Measurements from ENCODE around the gene RUSC1.

DNA sequence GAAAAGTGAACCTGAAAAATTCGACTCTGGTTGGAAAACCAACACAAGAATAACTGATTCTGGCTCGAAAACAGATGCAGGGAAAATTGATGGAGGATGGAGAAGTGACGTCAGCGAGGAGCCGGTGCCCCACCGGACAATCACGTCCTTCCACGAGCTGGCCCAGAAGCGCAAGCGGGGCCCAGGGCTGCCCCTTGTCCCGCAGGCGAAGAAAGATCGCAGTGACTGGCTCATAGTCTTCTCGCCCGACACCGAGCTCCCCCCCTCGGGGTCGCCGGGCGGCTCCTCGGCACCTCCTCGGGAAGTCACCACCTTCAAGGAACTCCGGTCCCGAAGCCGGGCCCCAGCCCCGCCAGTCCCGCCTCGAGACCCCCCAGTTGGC, 1.9 kb downstream of the RUSC1 start:
- TF ChIP-seq POLR2A (IDR thresholded peaks at IDR 0.05; ENCODE audit: low read depth, low read length) (no peak), POLR2AphosphoS5 (IDR thresholded peaks at IDR 0.05; ENCODE audit: insufficient read depth, low read depth, low read length) (no peak), EZH2 (IDR thresholded peaks at IDR 0.05; ENCODE audit: borderline replicate concordance, low read depth, low read length, severe bottlenecking) (no peak), MYC (IDR thresholded peaks at IDR 0.05; ENCODE audit: low read depth, low read length) (no peak), GATA2 (IDR thresholded peaks at IDR 0.05; ENCODE audit: insufficient read depth, insufficient read length, low read depth, low read length) (no peak)
- TF ChIP-seq, protein P1, sequence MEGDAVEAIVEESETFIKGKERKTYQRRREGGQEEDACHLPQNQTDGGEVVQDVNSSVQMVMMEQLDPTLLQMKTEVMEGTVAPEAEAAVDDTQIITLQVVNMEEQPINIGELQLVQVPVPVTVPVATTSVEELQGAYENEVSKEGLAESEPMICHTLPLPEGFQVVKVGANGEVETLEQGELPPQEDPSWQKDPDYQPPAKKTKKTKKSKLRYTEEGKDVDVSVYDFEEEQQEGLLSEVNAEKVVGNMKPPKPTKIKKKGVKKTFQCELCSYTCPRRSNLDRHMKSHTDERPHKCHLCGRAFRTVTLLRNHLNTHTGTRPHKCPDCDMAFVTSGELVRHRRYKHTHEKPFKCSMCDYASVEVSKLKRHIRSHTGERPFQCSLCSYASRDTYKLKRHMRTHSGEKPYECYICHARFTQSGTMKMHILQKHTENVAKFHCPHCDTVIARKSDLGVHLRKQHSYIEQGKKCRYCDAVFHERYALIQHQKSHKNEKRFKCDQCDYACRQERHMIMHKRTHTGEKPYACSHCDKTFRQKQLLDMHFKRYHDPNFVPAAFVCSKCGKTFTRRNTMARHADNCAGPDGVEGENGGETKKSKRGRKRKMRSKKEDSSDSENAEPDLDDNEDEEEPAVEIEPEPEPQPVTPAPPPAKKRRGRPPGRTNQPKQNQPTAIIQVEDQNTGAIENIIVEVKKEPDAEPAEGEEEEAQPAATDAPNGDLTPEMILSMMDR (IDR thresholded peaks at IDR 0.05; ENCODE audit: extremely low read depth in 1 of 2, insufficient read depth in 1 of 2, low read depth in 1 of 2, low read length in 2 of 2), result no peak
- TF ChIP-seq, protein P2, sequence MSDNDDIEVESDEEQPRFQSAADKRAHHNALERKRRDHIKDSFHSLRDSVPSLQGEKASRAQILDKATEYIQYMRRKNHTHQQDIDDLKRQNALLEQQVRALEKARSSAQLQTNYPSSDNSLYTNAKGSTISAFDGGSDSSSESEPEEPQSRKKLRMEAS (IDR thresholded peaks at IDR 0.05; ENCODE audit: insufficient read depth, insufficient read length), result no peak

Data from endothelial cell of umbilical vein (primary cell).